ENCODE data around the gene SEPHS2. TPM values are rescaled to one million over a fixed set of nuclear protein-coding genes. Genes with fewer than 3 reads are reported as not detected.

The SEPHS2 gene
- 10 to 100 TPM; 17.5 to 35.4 (median 25.4) TPM for total RNA-seq
- polyA plus RNA-seq = 10 to 100 TPM; 14.8 to 30.3 TPM

- WGBS, 2 donors = 0% methylated on average over 55 to 59 of the region's 59 CpGs
- Histone ChIP-seq H3K36me3 (no peaks in the 10 kb centered on the region), H3K27ac (peak within 1 kb of the TSS; percentile 88 to 95 (median 94)), H3K4me1 (peaks cover 22 to 43% (median 25%) of the 10 kb centered on the region in 3 donors), H3K27me3 (no peaks in the 10 kb centered on the region), H3K9me3 (no peaks in the 10 kb centered on the region), H3K4me3 (peak within 1 kb of the TSS; percentile 64 to 96 (median 82))
- intact Hi-C loops (cut with DNase I) = loop anchor here in 1 of 3 donors (10.0 kb wide), 1 partner anchor 179 kb away; no protein-coding TSS in a partner anchor
- no peak for TF ChIP-seq CTCF (IDR thresholded peaks at IDR 0.05)
- ATAC-seq (peak; percentile 89 to 96 (median 92)), DNase-seq (peak; percentile 95 to 99 (median 98)), FAIRE-seq (no peak)
Measured at GRCh38 chr16:30445408-30446202, at the start of gene SEPHS2. SEPHS2 (minus strand) TSS chr16:30445874; CDS start chr16:30445727, 147 bp downstream.

GRCh38 chr16:30494709-30495108, 49.0 kb upstream of the SEPHS2 start:
- no peak for TF ChIP-seq CTCF (IDR thresholded peaks at IDR 0.05)
- 60 to 66% methylated on average over 12 of the region's 12 CpGs for WGBS, 2 donors

GRCh38 chr16:30493941-30494488, 48.3 kb upstream of the SEPHS2 start:
- 61 to 66% methylated on average over 11 of the region's 11 CpGs for whole genome bisulfite sequencing, 2 donors

More at GRCh38 chr16:30494709-30495108, 49.0 kb upstream of the SEPHS2 start:
- H3K27me3 ChIP-seq = no peaks in the 10 kb centered on the region
- DNase-seq (no peak), ATAC-seq (no peak), FAIRE-seq (no peak)
- H3K36me3 ChIP-seq = no peaks in the 10 kb centered on the region
- H3K9me3 ChIP-seq = no peaks in the 10 kb centered on the region
- intact Hi-C loops (cut with DNase I) = no loop called here
- H3K4me1 ChIP-seq = no peaks in the 10 kb centered on the region
- H3K27ac ChIP-seq = no peak overlapping the region
- no peak overlapping the region for H3K4me3 ChIP-seq

GRCh38 chr16:30491744-30492308, 46.2 kb upstream of the SEPHS2 start:
- Histone ChIP-seq H3K9me3 (no peaks in the 10 kb centered on the region), H3K27me3 (no peaks in the 10 kb centered on the region), H3K36me3 (no peaks in the 10 kb centered on the region), H3K4me3 (no peak overlapping the region), H3K4me1 (no peaks in the 10 kb centered on the region), H3K27ac (no peak overlapping the region)
- DNase-seq = peak in 1 of 6 donors; percentile 23
- TF ChIP-seq CTCF (IDR thresholded peaks at IDR 0.05) = no peak
- intact Hi-C loops (cut with DNase I) = no loop called here
- ATAC-seq = peak in 3 of 4 donors; percentile 35 to 74 (median 60)
- FAIRE-seq = no peak
- WGBS, 2 donors = 57 to 67% methylated on average over 6 of the region's 6 CpGs

More at GRCh38 chr16:30493941-30494488, 48.3 kb upstream of the SEPHS2 start:
- no peaks in the 10 kb centered on the region for H3K27me3 ChIP-seq
- no peak for ATAC-seq
- H3K9me3 ChIP-seq = no peaks in the 10 kb centered on the region
- no peaks in the 10 kb centered on the region for H3K4me1 ChIP-seq
- H3K27ac ChIP-seq = no peak overlapping the region
- FAIRE-seq = no peak
- TF ChIP-seq CTCF (IDR thresholded peaks at IDR 0.05) = no peak
- H3K36me3 ChIP-seq = no peaks in the 10 kb centered on the region
- DNase-seq = no peak
- no peak overlapping the region for H3K4me3 ChIP-seq
- intact Hi-C loops (cut with DNase I) = no loop called here

Data from pancreas (tissue), 10 donors.